Astrocyte (in vitro differentiated cells and primary cell): ENCODE results near the gene DCST2. TPM values are rescaled to one million over a fixed set of nuclear protein-coding genes. Genes with fewer than 3 reads are reported as not detected.

Experiments
- DNase-seq: peaks from one replicate; pipeline ENCODE4 v3.0.0-alpha.2; 2010; ENCODE audit warnings: low read depth
- FAIRE-seq: peaks from 2 replicates; lab custom pipeline; 2011; peaks lifted over from hg19 to GRCh38; lab: Jason Lieb, UNC
- H2AFZ ChIP-seq: 2 replicates; pipeline ENCODE4 v1.6.0; 2012; ENCODE audit warnings: low read depth, low read length, inconsistent platforms
- H3K27ac ChIP-seq: 2 replicates; pipeline ENCODE4 v1.5.1; 2011; ENCODE audit warnings: low read depth, low read length, inconsistent platforms
- H3K27me3 ChIP-seq: 2 replicates; pipeline ENCODE4 v1.6.0; 2011; ENCODE audit warnings: low read length, inconsistent platforms; ENCODE audit not compliant: insufficient read depth
- H3K36me3 ChIP-seq: 2 replicates; pipeline ENCODE4 v1.5.1; 2011; ENCODE audit warnings: low read length, inconsistent platforms; ENCODE audit not compliant: insufficient read depth
- H3K4me1 ChIP-seq: 2 replicates; pipeline ENCODE4 v1.5.1; 2011; ENCODE audit warnings: low read length, inconsistent platforms; ENCODE audit not compliant: insufficient read depth
- H3K4me2 ChIP-seq: 2 replicates; pipeline ENCODE4 v1.6.0; 2012; ENCODE audit warnings: low read length, inconsistent platforms
- H3K4me3 ChIP-seq: 2 replicates; pipeline ENCODE4 v1.5.1; 2011; ENCODE audit warnings: low read depth, mild to moderate bottlenecking, low read length, inconsistent platforms; ENCODE audit not compliant: insufficient read depth
- H3K79me2 ChIP-seq: 2 replicates; pipeline ENCODE4 v1.6.0; 2012; ENCODE audit warnings: mild to moderate bottlenecking, low read length, inconsistent platforms; ENCODE audit not compliant: insufficient read depth
- H3K9ac ChIP-seq: 2 replicates; pipeline ENCODE4 v1.6.0; 2012; ENCODE audit warnings: mild to moderate bottlenecking, low read length, inconsistent platforms
- H3K9me3 ChIP-seq: 2 replicates; pipeline ENCODE4 v1.5.1; 2012; ENCODE audit warnings: low read depth, mild to moderate bottlenecking, low read length, inconsistent platforms; ENCODE audit not compliant: insufficient read depth
- H4K20me1 ChIP-seq: 2 replicates; pipeline ENCODE4 v1.6.0; 2012; ENCODE audit warnings: low read length, inconsistent platforms; ENCODE audit not compliant: insufficient read depth
- H3K27ac Mint-ChIP-seq: one replicate; pipeline ENCODE4 v1.8.0; 2021; ENCODE audit warnings: mild to moderate bottlenecking, mixed read lengths; ENCODE audit not compliant: unreplicated experiment
- H3K27me3 Mint-ChIP-seq: one replicate; pipeline ENCODE4 v1.8.0; 2021; ENCODE audit warnings: low read depth, mixed read lengths; ENCODE audit not compliant: unreplicated experiment
- H3K36me3 Mint-ChIP-seq: one replicate; pipeline ENCODE4 v1.8.0; 2021; ENCODE audit warnings: low read depth, mixed read lengths; ENCODE audit not compliant: unreplicated experiment
- H3K4me1 Mint-ChIP-seq: one replicate; pipeline ENCODE4 v1.8.0; 2021; ENCODE audit warnings: low read depth, mixed read lengths; ENCODE audit not compliant: unreplicated experiment
- H3K4me3 Mint-ChIP-seq: one replicate; pipeline ENCODE4 v1.8.0; 2021; ENCODE audit warnings: mild to moderate bottlenecking, moderate library complexity, mixed read lengths; ENCODE audit not compliant: unreplicated experiment
- H3K9me3 Mint-ChIP-seq: one replicate; pipeline ENCODE4 v1.8.0; 2021; ENCODE audit warnings: mild to moderate bottlenecking, mixed read lengths; ENCODE audit not compliant: unreplicated experiment
- EZH2 ChIP-seq: IDR thresholded peaks from 2 replicates; pipeline ENCODE4 v1.6.1; 2012; ENCODE audit warnings: mild to moderate bottlenecking, low read length, inconsistent platforms; ENCODE audit not compliant: insufficient read depth
- total RNA-seq: library from RNA; stranded (reverse); gene quantifications from 2 replicates; pipeline ENCODE4 v1.2.1, GENCODE V29; 2021
- TF ChIP-seq, protein P1 (sequence below): IDR thresholded peaks from 2 replicates; pipeline ENCODE4 v1.5.1; 2011; ENCODE audit warnings: low read depth, mild to moderate bottlenecking, inconsistent platforms, low read length, moderate library complexity; ENCODE audit not compliant: insufficient read depth

The DCST2 gene
- total RNA-seq, 1 donor from 2014 or later, result 0.34 TPM

DNA sequence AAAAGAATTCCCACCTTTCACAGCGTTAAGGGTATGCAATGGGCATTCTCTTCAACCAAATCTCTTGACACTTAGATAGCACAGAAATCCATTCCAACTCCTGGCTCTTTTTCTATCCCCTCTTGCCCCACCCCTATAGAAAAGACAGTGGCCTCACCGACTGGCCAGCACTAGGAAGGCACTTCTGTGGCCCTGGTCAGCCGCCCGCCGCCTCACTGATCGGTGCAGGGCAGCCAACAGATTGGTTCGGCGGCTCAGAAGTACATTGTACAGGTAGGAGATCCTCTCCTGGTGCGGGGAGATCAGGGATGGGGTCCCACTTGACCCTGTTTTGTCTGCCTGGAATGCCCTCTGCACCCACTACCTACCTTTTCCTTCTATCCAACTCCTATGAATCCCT lies 9.3 kb downstream of the DCST2 start:
- Histone ChIP-seq H3K27ac (no peak overlapping the region), H2AFZ (no peak overlapping the region), H3K4me1 (no peaks in the 10 kb centered on the region), H3K9me3 (no peaks in the 10 kb centered on the region), H3K79me2 (no peaks in the 10 kb centered on the region), H3K4me3 (no peak overlapping the region), H3K36me3 (no peaks in the 10 kb centered on the region), H3K9ac (no peak overlapping the region), H4K20me1 (no peaks in the 10 kb centered on the region), H3K4me2 (no peak overlapping the region), H3K27me3 (no peaks in the 10 kb centered on the region)
- peaks cover 5% of the 10 kb centered on the region for H3K27me3 Mint-ChIP-seq
- DNase-seq (no peak), FAIRE-seq (no peak)
- H3K4me1 Mint-ChIP-seq, result peaks cover 16% of the 10 kb centered on the region
- no peak overlapping the region for H3K4me3 Mint-ChIP-seq
- no peaks in the 10 kb centered on the region for H3K36me3 Mint-ChIP-seq
- TF ChIP-seq EZH2, result no peak
- TF ChIP-seq, protein P1, sequence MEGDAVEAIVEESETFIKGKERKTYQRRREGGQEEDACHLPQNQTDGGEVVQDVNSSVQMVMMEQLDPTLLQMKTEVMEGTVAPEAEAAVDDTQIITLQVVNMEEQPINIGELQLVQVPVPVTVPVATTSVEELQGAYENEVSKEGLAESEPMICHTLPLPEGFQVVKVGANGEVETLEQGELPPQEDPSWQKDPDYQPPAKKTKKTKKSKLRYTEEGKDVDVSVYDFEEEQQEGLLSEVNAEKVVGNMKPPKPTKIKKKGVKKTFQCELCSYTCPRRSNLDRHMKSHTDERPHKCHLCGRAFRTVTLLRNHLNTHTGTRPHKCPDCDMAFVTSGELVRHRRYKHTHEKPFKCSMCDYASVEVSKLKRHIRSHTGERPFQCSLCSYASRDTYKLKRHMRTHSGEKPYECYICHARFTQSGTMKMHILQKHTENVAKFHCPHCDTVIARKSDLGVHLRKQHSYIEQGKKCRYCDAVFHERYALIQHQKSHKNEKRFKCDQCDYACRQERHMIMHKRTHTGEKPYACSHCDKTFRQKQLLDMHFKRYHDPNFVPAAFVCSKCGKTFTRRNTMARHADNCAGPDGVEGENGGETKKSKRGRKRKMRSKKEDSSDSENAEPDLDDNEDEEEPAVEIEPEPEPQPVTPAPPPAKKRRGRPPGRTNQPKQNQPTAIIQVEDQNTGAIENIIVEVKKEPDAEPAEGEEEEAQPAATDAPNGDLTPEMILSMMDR, result no peak
- no peak overlapping the region for H3K27ac Mint-ChIP-seq
- no peaks in the 10 kb centered on the region for H3K9me3 Mint-ChIP-seq

DNA sequence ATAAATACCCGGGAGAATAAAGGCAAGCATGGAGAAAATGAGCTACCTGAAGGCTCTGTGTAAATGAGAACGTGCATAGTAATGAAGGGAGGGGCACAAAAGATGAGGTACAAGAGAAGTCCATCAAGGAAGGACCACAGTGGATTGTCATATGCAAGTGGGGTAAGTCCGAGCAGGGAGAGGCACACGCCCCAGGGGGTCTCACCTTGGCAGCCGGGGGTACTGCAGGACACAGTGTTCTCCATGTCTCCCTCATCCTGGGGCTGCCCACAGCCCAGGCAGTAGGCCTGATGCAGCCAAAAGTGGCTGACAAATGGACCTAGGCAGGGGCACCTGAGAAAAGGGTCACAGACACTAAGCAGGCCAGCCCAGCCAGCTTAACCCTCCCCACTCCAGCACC lies 10.0 kb downstream of the DCST2 start:
- Histone ChIP-seq H3K9ac (no peak overlapping the region), H3K79me2 (no peaks in the 10 kb centered on the region), H3K4me3 (no peak overlapping the region), H4K20me1 (peaks cover 7% of the 10 kb centered on the region), H3K4me1 (peaks cover 4% of the 10 kb centered on the region), H3K4me2 (no peak overlapping the region), H3K27ac (no peak overlapping the region), H3K9me3 (no peaks in the 10 kb centered on the region), H3K27me3 (no peaks in the 10 kb centered on the region), H3K36me3 (no peaks in the 10 kb centered on the region), H2AFZ (no peak overlapping the region)
- FAIRE-seq, result no peak
- H3K27ac Mint-ChIP-seq, result no peak overlapping the region
- DNase-seq, result no peak
- H3K36me3 Mint-ChIP-seq, result no peaks in the 10 kb centered on the region
- no peaks in the 10 kb centered on the region for H3K27me3 Mint-ChIP-seq
- peaks cover 22% of the 10 kb centered on the region for H3K4me1 Mint-ChIP-seq
- TF ChIP-seq, protein P1, result no peak
- no peak for TF ChIP-seq EZH2
- no peaks in the 10 kb centered on the region for H3K9me3 Mint-ChIP-seq
- H3K4me3 Mint-ChIP-seq, result no peak overlapping the region

DNA sequence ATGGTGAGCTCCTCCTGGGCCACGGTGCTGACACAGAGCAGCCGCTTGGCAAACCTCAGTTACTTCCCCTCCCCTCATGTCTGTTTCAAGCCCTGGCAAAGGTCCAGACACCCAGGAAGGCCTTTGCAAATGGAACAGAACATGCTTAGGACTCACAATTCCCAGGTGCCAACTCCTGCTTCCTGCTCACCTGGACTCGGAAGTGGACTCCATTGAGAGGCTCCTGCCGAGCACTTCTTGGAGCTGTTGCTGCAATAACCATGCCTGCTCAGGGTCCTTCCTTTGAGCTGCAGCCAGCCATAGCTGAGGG lies 10.7 kb downstream of the DCST2 start:
- DNase-seq (no peak), FAIRE-seq (no peak)
- Histone ChIP-seq H3K36me3 (no peaks in the 10 kb centered on the region), H3K4me3 (no peak overlapping the region), H3K79me2 (no peaks in the 10 kb centered on the region), H4K20me1 (peaks cover 11% of the 10 kb centered on the region), H3K9ac (no peak overlapping the region), H3K4me1 (peaks cover 4% of the 10 kb centered on the region), H3K27ac (no peak overlapping the region), H2AFZ (no peak overlapping the region), H3K27me3 (no peaks in the 10 kb centered on the region), H3K4me2 (no peak overlapping the region), H3K9me3 (no peaks in the 10 kb centered on the region)
- Mint-ChIP-seq H3K27me3 (no peaks in the 10 kb centered on the region), H3K27ac (no peak overlapping the region), H3K9me3 (no peaks in the 10 kb centered on the region), H3K4me1 (peaks cover 28% of the 10 kb centered on the region), H3K36me3 (no peaks in the 10 kb centered on the region), H3K4me3 (no peak overlapping the region)
- TF ChIP-seq, protein P1, result no peak
- TF ChIP-seq EZH2, result no peak
